GM12872 (cell line): Measurements from ENCODE around the gene NUP62.

Source experiments
- TF ChIP-seq, protein P1 (sequence below): IDR thresholded peaks from 3 replicates; pipeline ENCODE4 v1.5.1; 2011; ENCODE audit warnings: low read depth, mild to moderate bottlenecking, low read length, moderate library complexity; ENCODE audit not compliant: insufficient read depth

NUP62 gene

DNA sequence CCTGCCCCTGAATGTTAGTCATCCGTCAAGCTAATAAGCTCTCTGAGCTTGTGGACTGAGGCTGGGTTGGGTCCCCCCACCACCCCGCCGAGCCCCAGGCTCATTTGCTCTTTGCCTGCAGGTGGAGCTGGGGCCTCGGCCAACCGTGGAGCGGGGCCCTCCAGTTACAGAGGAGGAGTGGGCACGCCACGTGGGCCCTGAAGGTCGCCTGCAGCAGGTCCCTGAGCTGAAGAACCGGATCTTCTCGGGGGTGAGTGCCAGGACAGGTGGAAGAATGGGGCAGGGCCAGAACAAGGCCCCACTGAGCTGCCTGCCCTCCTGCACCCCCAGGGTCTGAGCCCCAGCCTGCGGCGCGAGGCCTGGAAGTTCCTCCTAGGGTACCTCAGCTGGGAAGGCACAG is 46.7 kb downstream of the NUP62 start:
- TF ChIP-seq, protein P1, sequence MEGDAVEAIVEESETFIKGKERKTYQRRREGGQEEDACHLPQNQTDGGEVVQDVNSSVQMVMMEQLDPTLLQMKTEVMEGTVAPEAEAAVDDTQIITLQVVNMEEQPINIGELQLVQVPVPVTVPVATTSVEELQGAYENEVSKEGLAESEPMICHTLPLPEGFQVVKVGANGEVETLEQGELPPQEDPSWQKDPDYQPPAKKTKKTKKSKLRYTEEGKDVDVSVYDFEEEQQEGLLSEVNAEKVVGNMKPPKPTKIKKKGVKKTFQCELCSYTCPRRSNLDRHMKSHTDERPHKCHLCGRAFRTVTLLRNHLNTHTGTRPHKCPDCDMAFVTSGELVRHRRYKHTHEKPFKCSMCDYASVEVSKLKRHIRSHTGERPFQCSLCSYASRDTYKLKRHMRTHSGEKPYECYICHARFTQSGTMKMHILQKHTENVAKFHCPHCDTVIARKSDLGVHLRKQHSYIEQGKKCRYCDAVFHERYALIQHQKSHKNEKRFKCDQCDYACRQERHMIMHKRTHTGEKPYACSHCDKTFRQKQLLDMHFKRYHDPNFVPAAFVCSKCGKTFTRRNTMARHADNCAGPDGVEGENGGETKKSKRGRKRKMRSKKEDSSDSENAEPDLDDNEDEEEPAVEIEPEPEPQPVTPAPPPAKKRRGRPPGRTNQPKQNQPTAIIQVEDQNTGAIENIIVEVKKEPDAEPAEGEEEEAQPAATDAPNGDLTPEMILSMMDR = no peak

GRCh38 chr19:49881672-49882394 is 47.5 kb downstream of the NUP62 start:
- TF ChIP-seq, protein P1 = no peak

- TF ChIP-seq, protein P1 = no peak
Measured at GRCh38 chr19:49881186-49881585, 48.1 kb downstream of the NUP62 start.

DNA sequence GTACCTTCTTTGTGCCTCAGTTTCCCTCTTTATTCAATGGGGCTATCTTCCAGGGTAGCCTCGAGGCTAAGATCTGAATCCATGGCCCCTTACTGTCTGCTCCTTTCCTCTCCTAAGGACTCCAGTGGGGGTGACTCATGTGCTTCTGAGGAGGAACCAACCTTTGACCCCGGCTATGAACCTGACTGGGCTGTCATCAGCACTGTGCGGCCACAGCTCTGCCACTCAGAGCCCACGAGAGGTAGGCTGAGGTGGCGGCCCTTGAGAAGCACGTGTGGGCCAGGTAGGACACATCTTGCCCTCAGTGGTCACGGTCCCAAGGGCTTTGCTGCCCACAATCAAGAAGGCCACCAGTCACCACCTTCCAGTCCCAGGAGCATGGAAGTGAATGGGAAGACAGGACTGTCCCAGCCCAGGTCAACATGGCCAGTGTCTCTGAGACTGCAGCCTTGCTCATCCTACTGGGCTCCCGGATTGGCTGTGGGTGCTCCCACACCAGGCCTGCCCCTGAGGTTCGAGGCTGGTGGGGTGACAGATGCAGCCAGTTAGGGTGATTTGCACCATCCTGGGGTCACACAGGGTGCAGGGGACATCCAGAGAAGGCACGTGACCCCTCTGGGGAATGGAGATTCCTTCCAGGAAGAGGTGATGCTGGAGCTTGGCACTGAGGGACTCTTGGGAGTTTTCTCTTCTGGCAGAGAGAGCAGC is 49.0 kb downstream of the NUP62 start:
- TF ChIP-seq, protein P1 = no peak

DNA sequence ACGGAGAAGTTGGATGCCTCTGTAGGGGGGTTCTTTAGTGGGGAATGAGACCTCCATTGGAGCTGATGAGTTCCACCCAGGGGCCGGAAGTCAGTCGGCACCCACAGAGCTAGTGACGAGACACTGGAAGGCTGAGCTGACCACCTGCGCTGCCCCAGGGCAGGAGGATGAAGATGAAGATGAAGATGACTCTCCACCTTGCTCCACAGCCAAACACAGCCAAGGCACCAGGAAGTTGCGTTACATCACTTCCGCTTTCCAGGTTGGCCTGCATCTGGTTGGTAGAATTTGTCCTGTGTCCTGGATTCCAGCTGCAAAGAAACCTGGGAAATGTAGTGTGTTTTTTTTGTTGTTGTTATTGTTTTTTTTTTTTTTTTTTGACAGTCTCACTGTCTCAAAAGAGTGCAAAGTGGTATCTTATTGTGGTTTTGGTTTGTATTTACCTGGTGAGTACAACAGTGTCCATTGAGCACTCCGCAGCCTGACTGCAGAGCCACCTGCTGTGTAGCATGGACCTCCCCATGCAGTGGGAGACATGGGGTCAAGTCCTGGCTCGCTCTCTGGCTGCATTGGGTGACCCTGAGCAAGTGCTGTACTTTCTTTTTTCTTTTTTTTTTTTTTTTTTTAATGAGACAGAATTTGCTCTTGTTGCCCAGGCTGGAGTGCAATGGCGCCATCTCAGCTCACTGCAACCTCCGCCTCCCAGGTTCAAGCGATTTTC is 49.9 kb downstream of the NUP62 start:
- TF ChIP-seq, protein P1 = no peak

GRCh38 chr19:49878744-49879070 is 50.6 kb downstream of the NUP62 start:
- TF ChIP-seq, protein P1 = no peak
